Activated CD8-positive, alpha-beta memory T cell treated with anti-CD3 and anti-CD28 coated beads, Interleukin-2, amount 50 U/mL, for 1 hour (primary cell): ENCODE measurements around the gene PCED1A.

Source experiments
- DNase-seq: peaks from one replicate; pipeline ENCODE4 v3.0.0-alpha.2; 2020; ENCODE audit errors: extremely low read depth

PCED1A gene, protein sequence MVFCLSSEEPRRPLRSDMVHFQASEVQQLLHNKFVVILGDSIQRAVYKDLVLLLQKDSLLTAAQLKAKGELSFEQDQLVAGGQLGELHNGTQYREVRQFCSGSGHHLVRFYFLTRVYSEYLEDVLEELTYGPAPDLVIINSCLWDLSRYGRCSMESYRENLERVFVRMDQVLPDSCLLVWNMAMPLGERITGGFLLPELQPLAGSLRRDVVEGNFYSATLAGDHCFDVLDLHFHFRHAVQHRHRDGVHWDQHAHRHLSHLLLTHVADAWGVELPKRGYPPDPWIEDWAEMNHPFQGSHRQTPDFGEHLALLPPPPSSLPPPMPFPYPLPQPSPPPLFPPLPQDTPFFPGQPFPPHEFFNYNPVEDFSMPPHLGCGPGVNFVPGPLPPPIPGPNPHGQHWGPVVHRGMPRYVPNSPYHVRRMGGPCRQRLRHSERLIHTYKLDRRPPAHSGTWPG

GRCh38 chr20:2840138-2840966, at the start of gene PCED1A, which contains the start of gene VPS16:
PCED1A (minus strand) TSS chr20:2840655; CDS start chr20:2839912, 743 bp downstream.
VPS16 (plus strand) TSS chr20:2840745; CDS start chr20:2840775, 30 bp downstream.
- peak; percentile 59 for DNase-seq

- no peak for DNase-seq
These were observed 49.3 kb upstream of the PCED1A start for GRCh38 chr20:2889797-2890196.

DNA sequence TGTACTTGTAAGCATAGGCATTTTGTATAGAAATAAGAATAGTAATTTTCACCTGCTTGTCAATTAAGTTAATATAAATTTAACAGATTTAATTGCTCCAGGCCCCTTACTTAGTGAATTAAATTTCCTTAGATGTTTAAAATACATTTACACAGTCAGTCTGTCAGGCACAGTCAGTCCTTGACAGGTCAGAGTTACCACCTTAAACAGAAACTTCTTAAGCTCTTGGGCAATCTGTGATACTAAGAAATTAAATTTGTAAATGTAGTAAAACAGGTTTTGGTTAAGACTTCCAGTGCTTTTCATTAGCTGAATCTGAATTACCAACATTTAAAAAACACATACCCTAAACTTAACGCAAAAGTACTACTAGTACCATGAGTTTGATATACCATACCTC, 48.8 kb upstream of the PCED1A start:
- no peak for DNase-seq

- no peak for DNase-seq
These were observed 47.9 kb upstream of the PCED1A start for GRCh38 chr20:2888224-2888955.

GRCh38 chr20:2887715-2888114, 47.3 kb upstream of the PCED1A start:
- no peak for DNase-seq

GRCh38 chr20:2883726-2884637, 43.5 kb upstream of the PCED1A start:
- no peak for DNase-seq

DNA sequence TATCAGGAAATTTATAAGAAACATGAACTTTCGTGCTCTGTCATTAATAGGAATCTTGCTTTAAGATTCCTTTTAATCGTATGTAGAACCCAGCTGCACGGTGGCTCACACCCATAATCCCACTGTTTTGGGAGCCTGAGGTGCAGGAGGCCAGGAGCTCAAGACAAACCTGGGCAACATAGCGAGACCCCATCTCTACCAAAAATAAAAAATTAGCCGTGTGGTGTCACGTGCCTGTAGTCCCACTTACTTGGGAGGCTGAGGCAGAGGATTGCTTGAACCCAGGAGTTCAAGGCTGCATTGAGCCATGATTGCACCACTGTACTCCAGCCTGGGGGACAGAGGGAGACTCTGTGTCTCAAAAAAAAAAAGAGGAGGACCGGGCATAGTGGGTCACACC, 40.2 kb upstream of the PCED1A start:
- no peak for DNase-seq

- no peak for DNase-seq
These were observed 38.7 kb upstream of the PCED1A start for GRCh38 chr20:2879146-2879545.

GRCh38 chr20:2878515-2878914, 38.1 kb upstream of the PCED1A start:
- no peak for DNase-seq

- DNase-seq = no peak
These were observed 35.3 kb upstream of the PCED1A start for GRCh38 chr20:2875690-2876203.

DNA sequence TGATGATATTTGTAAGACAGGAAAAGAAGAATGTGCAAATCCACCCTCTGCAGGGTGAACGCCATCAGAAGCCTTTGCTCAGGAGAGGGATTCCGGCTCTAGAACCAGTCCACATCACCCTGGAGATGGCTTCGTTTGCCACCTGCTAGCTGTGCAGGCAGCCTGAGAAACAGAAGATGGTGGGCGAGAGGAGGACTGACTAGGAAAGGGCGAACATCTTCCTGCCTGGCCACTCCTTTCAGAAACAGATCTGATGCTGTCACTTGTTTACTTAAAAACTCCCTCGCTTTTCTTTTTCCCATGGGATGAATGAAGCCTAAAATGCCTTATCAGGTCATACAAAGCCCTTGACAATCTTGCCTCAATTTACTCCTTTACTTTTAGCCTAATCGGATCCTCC, 34.0 kb upstream of the PCED1A start:
- DNase-seq = no peak

DNA sequence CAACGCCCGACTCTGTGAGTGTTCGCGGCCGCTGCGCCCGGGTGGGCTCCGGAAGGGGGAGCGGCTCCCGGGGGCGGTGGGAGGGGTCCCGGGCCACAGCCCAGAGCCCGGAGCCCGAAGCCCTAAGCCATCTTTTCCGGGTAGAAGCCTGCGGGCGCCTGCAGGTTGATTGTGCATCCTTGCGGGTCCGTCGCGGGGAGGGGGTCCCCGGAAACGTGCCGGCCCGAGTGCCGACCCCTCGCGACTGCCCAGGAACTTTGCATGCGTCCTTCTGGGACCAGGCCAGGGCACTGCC, 33.2 kb upstream of the PCED1A start:
- DNase-seq = no peak

- DNase-seq = peak; percentile 70
These were observed 32.7 kb upstream of the PCED1A start, which contains the start of gene PTPRA for GRCh38 chr20:2873010-2873746. PTPRA (plus strand) TSS chr20:2873481; CDS start chr20:2964278, 90,797 bp downstream.

DNA sequence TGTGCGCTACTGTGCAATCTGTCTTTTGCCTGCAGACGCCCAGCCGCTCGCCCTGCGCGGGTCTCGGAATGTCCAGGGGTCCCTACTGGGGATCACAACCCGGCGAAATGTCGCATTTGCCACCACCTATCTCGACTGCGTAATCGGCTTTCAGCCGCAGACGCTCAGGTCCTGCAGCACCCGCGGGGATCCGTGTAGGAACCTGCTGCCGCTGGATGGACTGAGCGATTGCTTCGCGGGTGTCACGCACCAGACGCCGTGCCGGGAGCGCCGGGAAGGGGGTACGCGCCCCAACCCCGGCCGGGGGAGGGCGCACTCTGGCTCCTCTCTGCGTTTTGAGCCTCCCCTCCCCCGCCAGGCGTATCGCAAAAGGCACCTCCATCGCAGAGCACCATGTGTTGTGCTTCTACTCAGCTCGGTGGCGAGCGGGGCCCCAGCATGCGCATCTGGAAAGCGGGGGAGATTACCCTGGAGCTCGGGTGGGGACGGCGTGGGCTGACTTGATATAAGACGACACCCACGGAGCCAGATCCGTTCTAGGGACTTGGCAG, 32.1 kb upstream of the PCED1A start:
- no peak for DNase-seq

GRCh38 chr20:2871661-2872458, 31.4 kb upstream of the PCED1A start:
- no peak for DNase-seq

DNA sequence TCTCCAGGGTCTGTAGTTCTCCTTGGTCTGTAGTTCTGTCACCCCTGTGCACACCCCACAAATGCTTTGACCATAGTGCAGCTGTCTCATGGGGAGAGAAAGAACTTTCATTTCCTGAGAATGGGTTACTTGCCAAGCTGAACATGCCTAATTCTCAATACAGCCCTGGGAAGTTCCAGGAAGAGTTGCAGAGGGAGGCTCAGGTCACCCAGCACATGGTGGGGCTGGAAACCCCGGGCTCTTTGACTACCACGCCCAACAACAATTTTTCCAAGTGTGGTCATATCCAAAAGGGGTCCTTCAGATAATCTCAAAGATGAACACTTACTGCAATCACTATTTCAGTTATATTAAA, 30.6 kb upstream of the PCED1A start:
- DNase-seq = no peak

DNA sequence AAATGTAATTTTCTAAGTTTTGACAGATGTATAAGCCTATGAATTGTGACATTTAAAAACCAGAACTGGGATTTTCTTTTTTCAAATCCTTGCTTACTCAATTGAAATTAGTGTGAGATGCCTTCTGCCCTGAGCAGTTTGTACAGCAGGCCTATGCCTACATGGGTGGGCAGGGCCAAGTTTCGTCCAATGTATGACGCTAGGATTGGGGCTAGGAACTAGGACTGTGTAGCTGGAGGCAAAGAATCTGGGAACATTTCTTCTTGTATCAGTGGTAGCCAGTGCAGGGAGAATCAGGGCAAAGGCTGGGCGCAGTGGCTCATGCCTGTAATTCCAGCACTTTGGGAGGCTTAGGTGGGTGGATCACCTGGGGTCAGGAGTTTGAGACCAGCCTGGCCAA, 28.9 kb upstream of the PCED1A start:
- no peak for DNase-seq

GRCh38 chr20:2867081-2867864, 26.8 kb upstream of the PCED1A start:
- DNase-seq = no peak
